Activated CD8-positive, alpha-beta memory T cell treated with anti-CD3 and anti-CD28 coated beads, Interleukin-2, amount 50 U/mL, for 24 hours (primary cell): Measurements from ENCODE around the gene UBE2E1.
"Not testable (repeated sequence)": the region's sequence is repeated elsewhere in the genome, so short reads cannot be mapped to it uniquely, and the experiment has no call there.

Experiments used
- DNase-seq: peaks from one replicate; pipeline ENCODE4 v3.0.0-alpha.2; 2020; ENCODE audit errors: extremely low read depth

UBE2E1 gene

GRCh38 chr3:23849462-23849861, 43.7 kb downstream of the UBE2E1 start:
- DNase-seq: not testable (repeated sequence)

GRCh38 chr3:23856286-23856685, 50.5 kb downstream of the UBE2E1 start:
- no peak for DNase-seq

GRCh38 chr3:23859012-23859743, 53.4 kb downstream of the UBE2E1 start:
- no peak for DNase-seq

- DNase-seq: no peak
Measured at GRCh38 chr3:23859839-23860382, 54.2 kb downstream of the UBE2E1 start.

GRCh38 chr3:23861689-23862088, 55.9 kb downstream of the UBE2E1 start:
- no peak for DNase-seq

- DNase-seq: no peak
Measured at GRCh38 chr3:23863060-23863459, 57.3 kb downstream of the UBE2E1 start.

GRCh38 chr3:23864931-23865330, 59.2 kb downstream of the UBE2E1 start:
- no peak for DNase-seq

- DNase-seq: no peak
Measured at GRCh38 chr3:23865595-23866396, 60.0 kb downstream of the UBE2E1 start.

GRCh38 chr3:23867400-23867799, 61.6 kb downstream of the UBE2E1 start:
- no peak for DNase-seq

- no peak for DNase-seq
Measured at GRCh38 chr3:23867838-23868237, 62.1 kb downstream of the UBE2E1 start.

GRCh38 chr3:23869977-23870662, 64.4 kb downstream of the UBE2E1 start:
- no peak for DNase-seq

GRCh38 chr3:23870663-23871043, 64.9 kb downstream of the UBE2E1 start:
- DNase-seq: not testable (repeated sequence)

GRCh38 chr3:23871361-23871760, 65.6 kb downstream of the UBE2E1 start:
- not testable (repeated sequence) for DNase-seq

GRCh38 chr3:23872330-23872729, 66.6 kb downstream of the UBE2E1 start:
- DNase-seq: no peak

GRCh38 chr3:23873941-23874340, 68.2 kb downstream of the UBE2E1 start:
- no peak for DNase-seq

- DNase-seq: no peak
Measured at GRCh38 chr3:23874359-23875112, 68.8 kb downstream of the UBE2E1 start.

GRCh38 chr3:23875113-23875725, 69.5 kb downstream of the UBE2E1 start:
- no peak for DNase-seq

GRCh38 chr3:23876923-23877322, 71.2 kb downstream of the UBE2E1 start:
- no peak for DNase-seq

GRCh38 chr3:23877329-23877980, 71.7 kb downstream of the UBE2E1 start:
- no peak for DNase-seq

- DNase-seq: no peak
Measured at GRCh38 chr3:23879485-23879884, 73.7 kb downstream of the UBE2E1 start.
